ENCODE data around the gene KIFBP. TPM values are rescaled to one million over a fixed set of nuclear protein-coding genes. Genes with fewer than 3 reads are reported as not detected.

The KIFBP gene
- polyA plus RNA-seq, 3 donors = 0.52 to 4.0 (median 1.4) TPM

DNA sequence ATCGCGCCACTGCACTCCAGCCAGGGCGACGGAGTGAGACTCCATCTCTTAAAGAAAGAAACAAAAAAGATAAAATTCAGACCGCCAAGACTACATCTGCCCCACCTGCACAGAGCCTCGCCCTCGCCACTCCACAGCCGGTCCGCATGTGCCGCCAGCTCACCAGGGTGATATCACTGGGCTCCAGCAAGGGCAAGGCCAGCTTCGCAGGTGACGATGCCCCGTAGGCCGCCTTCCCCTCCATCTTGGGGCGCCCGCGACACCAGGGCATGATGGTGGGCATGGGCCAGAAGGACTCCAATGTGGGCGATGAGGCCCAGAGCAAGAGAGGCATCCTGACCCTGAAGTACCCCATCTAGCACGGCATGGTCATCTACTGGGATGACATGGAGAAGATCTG lies 34.0 kb downstream of the KIFBP start:
- Histone ChIP-seq H4K20me1 (ENCODE audit: insufficient read depth, low read length) (no peaks in the 10 kb centered on the region), H3K9ac (ENCODE audit: insufficient read depth, low read length, poor library complexity, severe bottlenecking) (no peak overlapping the region), H2AFZ (ENCODE audit: insufficient read depth, low read depth, low read length, poor library complexity, severe bottlenecking) (no peak overlapping the region), H3K4me2 (replicated peaks; ENCODE audit: extremely low read depth, low read length, poor library complexity, severe bottlenecking) (no peak overlapping the region), H3K27ac (ENCODE audit: low read depth in 1 of 2, low read length in 2 of 2) (no peak overlapping the region), H3K79me2 (ENCODE audit: insufficient read depth, low read length) (no peaks in the 10 kb centered on the region), H3K27me3 (ENCODE audit: control insufficient read depth in 2 of 2, insufficient read depth in 2 of 2, low read length in 2 of 2) (no peaks in the 10 kb centered on the region), H3K4me3 (replicated peaks in 1 of 3; ENCODE audit: low read depth in 2 of 3, low read length in 3 of 3) (no peak overlapping the region), H3K36me3 (replicated peaks in 1 of 2; ENCODE audit: control insufficient read depth in 1 of 2, insufficient read depth in 2 of 2, low read length in 2 of 2) (peaks cover 0 to 10% of the 10 kb centered on the region in 2 donors), H3K9me3 (replicated peaks in 1 of 2; ENCODE audit: control insufficient read depth in 1 of 2, insufficient read depth in 1 of 2, low read length in 2 of 2) (no peaks in the 10 kb centered on the region), H3K4me1 (ENCODE audit: control insufficient read depth in 1 of 2, insufficient read depth in 2 of 2, low read length in 2 of 2) (peaks cover 3 to 4% of the 10 kb centered on the region in 2 donors)
- peaks cover 8 to 9% of the 10 kb centered on the region in 2 donors for H3K36me3 Mint-ChIP-seq
- no peaks in the 10 kb centered on the region for H3K27me3 Mint-ChIP-seq (ENCODE audit: low read depth in 3 of 3)
- TF ChIP-seq, protein P1, sequence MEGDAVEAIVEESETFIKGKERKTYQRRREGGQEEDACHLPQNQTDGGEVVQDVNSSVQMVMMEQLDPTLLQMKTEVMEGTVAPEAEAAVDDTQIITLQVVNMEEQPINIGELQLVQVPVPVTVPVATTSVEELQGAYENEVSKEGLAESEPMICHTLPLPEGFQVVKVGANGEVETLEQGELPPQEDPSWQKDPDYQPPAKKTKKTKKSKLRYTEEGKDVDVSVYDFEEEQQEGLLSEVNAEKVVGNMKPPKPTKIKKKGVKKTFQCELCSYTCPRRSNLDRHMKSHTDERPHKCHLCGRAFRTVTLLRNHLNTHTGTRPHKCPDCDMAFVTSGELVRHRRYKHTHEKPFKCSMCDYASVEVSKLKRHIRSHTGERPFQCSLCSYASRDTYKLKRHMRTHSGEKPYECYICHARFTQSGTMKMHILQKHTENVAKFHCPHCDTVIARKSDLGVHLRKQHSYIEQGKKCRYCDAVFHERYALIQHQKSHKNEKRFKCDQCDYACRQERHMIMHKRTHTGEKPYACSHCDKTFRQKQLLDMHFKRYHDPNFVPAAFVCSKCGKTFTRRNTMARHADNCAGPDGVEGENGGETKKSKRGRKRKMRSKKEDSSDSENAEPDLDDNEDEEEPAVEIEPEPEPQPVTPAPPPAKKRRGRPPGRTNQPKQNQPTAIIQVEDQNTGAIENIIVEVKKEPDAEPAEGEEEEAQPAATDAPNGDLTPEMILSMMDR (IDR thresholded peaks at IDR 0.05) = no peak
- no peak for DNase-seq
- H3K27ac Mint-ChIP-seq = no peak overlapping the region
- no peak overlapping the region for H3K4me3 Mint-ChIP-seq
- H3K9me3 Mint-ChIP-seq = no peaks in the 10 kb centered on the region
- 100% methylated on average over 11 of the region's 19 CpGs for WGBS (ENCODE audit: insufficient coverage)
- peaks cover 3% of the 10 kb centered on the region for H3K4me1 Mint-ChIP-seq
- intact Hi-C loops (cut with micrococcal nuclease) = no loop called here

DNA sequence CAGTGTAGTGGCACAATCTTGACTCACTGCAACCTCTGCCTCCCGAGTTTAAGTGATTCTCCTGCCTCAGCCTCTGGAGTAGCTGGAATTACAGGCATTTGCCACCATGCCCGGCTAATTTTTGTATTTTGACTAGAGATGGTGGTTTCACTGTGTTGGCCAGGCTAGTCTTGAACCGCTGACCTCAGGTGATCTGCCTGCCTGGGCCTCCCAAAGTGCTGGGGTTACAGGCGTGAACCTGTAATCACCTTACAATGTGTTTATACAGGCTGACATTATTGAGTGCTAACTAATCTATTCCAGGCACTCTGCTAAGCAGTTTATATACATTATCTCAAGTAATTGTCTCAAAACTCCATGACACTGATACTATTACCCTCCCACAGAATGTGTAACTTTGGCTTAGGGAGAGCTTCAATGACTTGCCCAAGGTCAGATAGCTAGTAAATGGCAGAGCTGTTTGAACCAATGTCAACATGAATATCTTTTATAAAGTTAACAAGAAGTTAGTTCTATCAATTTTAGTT lies 36.8 kb downstream of the KIFBP start:
- 100% methylated on average over 1 of the region's 4 CpGs for WGBS (ENCODE audit: insufficient coverage)

More for the DNA sequence above, 36.8 kb downstream of the KIFBP start:
- Histone ChIP-seq H3K9ac (ENCODE audit: insufficient read depth, low read length, poor library complexity, severe bottlenecking) (no peak overlapping the region), H3K27me3 (ENCODE audit: control insufficient read depth in 2 of 2, insufficient read depth in 2 of 2, low read length in 2 of 2) (no peaks in the 10 kb centered on the region), H3K79me2 (ENCODE audit: insufficient read depth, low read length) (no peaks in the 10 kb centered on the region), H2AFZ (ENCODE audit: insufficient read depth, low read depth, low read length, poor library complexity, severe bottlenecking) (no peak overlapping the region), H3K4me1 (ENCODE audit: control insufficient read depth in 1 of 2, insufficient read depth in 2 of 2, low read length in 2 of 2) (peaks cover 4 to 5% of the 10 kb centered on the region in 2 donors), H3K27ac (ENCODE audit: low read depth in 1 of 2, low read length in 2 of 2) (no peak overlapping the region), H3K36me3 (replicated peaks in 1 of 2; ENCODE audit: control insufficient read depth in 1 of 2, insufficient read depth in 2 of 2, low read length in 2 of 2) (no peaks in the 10 kb centered on the region), H3K9me3 (replicated peaks in 1 of 2; ENCODE audit: control insufficient read depth in 1 of 2, insufficient read depth in 1 of 2, low read length in 2 of 2) (no peaks in the 10 kb centered on the region), H4K20me1 (ENCODE audit: insufficient read depth, low read length) (no peaks in the 10 kb centered on the region), H3K4me2 (replicated peaks; ENCODE audit: extremely low read depth, low read length, poor library complexity, severe bottlenecking) (no peak overlapping the region), H3K4me3 (replicated peaks in 1 of 3; ENCODE audit: low read depth in 2 of 3, low read length in 3 of 3) (no peak overlapping the region)
- no peaks in the 10 kb centered on the region for H3K9me3 Mint-ChIP-seq
- no peak overlapping the region for H3K27ac Mint-ChIP-seq
- DNase-seq = no peak
- H3K36me3 Mint-ChIP-seq = no peaks in the 10 kb centered on the region
- intact Hi-C loops (cut with micrococcal nuclease) = no loop called here
- peaks cover 7% of the 10 kb centered on the region for H3K4me1 Mint-ChIP-seq
- TF ChIP-seq, protein P1 (IDR thresholded peaks at IDR 0.05) = no peak
- H3K4me3 Mint-ChIP-seq = no peak overlapping the region
- no peaks in the 10 kb centered on the region for H3K27me3 Mint-ChIP-seq (ENCODE audit: low read depth in 3 of 3)

Measured in CD14-positive monocyte (primary cell).